Stimulated activated naive CD4-positive, alpha-beta T cell (primary cell): ENCODE measurements around the gene HBA1.
"Not testable (repeated sequence)": the region's sequence is repeated elsewhere in the genome, so short reads cannot be mapped to it uniquely, and the experiment has no call there.

ENCODE experiments used
- DNase-seq, 6 experiments: peaks; one replicate each; lab custom pipeline; 2025; lab: John Stamatoyannopoulos, UW

HBA1 gene

GRCh38 chr16:176477-177382 is at the start of gene HBA1:
HBA1 (plus strand) TSS chr16:176680; CDS start chr16:176717, 37 bp downstream.
- DNase-seq: not testable (repeated sequence)

- DNase-seq: no peak
Measured at GRCh38 chr16:129075-129474, 47.4 kb upstream of the HBA1 start.

GRCh38 chr16:130533-131173 is 45.8 kb upstream of the HBA1 start:
- no peak for DNase-seq

GRCh38 chr16:132120-132519 is 44.4 kb upstream of the HBA1 start:
- no peak for DNase-seq

- DNase-seq: no peak
Measured at GRCh38 chr16:133716-134115, 42.8 kb upstream of the HBA1 start.

- peak in 4 of 6 experiments; percentile 10 to 37 (median 26) for DNase-seq
Measured at GRCh38 chr16:138049-138417, 38.4 kb upstream of the HBA1 start.

- no peak for DNase-seq
Measured at GRCh38 chr16:140175-140857, 36.2 kb upstream of the HBA1 start.

GRCh38 chr16:142405-142967 is 34.0 kb upstream of the HBA1 start:
- DNase-seq: no peak

GRCh38 chr16:143047-143446 is 33.4 kb upstream of the HBA1 start:
- no peak for DNase-seq

GRCh38 chr16:143456-143855 is 33.0 kb upstream of the HBA1 start:
- no peak for DNase-seq

GRCh38 chr16:144797-145252 is 31.7 kb upstream of the HBA1 start:
- no peak for DNase-seq

GRCh38 chr16:146646-147045 is 29.8 kb upstream of the HBA1 start:
- DNase-seq: no peak

- no peak for DNase-seq
Measured at GRCh38 chr16:149024-149660, 27.3 kb upstream of the HBA1 start.

GRCh38 chr16:152141-153128 is 24.0 kb upstream of the HBA1 start, which contains the start of gene HBZ:
HBZ (plus strand) TSS chr16:152644; CDS start chr16:152910, 266 bp downstream.
- DNase-seq: no peak

GRCh38 chr16:153129-153521 is 23.4 kb upstream of the HBA1 start:
- DNase-seq: not testable (repeated sequence)

GRCh38 chr16:153550-154216 is 22.8 kb upstream of the HBA1 start:
- DNase-seq: not testable (repeated sequence)

- DNase-seq: no peak
Measured at GRCh38 chr16:154217-155030, 22.1 kb upstream of the HBA1 start.

- DNase-seq: no peak
Measured at GRCh38 chr16:155031-155398, 21.5 kb upstream of the HBA1 start.
